ENCODE results near the gene FAM120A. TPM values are rescaled to one million over a fixed set of nuclear protein-coding genes. Genes with fewer than 3 reads are reported as not detected.

The FAM120A gene
- total RNA-seq, 1 donor from 2014 or later: 59.3 TPM

GRCh38 chr9:93461821-93462220 lies 10.3 kb downstream of the FAM120A start:
- Mint-ChIP-seq H3K9me3 (ENCODE audit: low read depth) (no peaks in the 10 kb centered on the region), H3K4me3 (ENCODE audit: low read depth) (no peak overlapping the region), H3K27me3 (no peaks in the 10 kb centered on the region), H3K27ac (no peak overlapping the region), H3K36me3 (ENCODE audit: insufficient read depth) (no peaks in the 10 kb centered on the region), H3K4me1 (ENCODE audit: low read depth) (peaks cover 15% of the 10 kb centered on the region)
- no peak for TF ChIP-seq CTCF (IDR thresholded peaks at IDR 0.05; ENCODE audit: unreplicated experiment)
- DNase-seq (ENCODE audit: low spot score, unreplicated experiment): no peak

- H3K4me3 Mint-ChIP-seq (ENCODE audit: low read depth): no peak overlapping the region
- no peak for TF ChIP-seq CTCF (IDR thresholded peaks at IDR 0.05; ENCODE audit: unreplicated experiment)
- H3K9me3 Mint-ChIP-seq (ENCODE audit: low read depth): no peaks in the 10 kb centered on the region
- H3K4me1 Mint-ChIP-seq (ENCODE audit: low read depth): peaks cover 26% of the 10 kb centered on the region
- DNase-seq (ENCODE audit: low spot score, unreplicated experiment): no peak
- no peak overlapping the region for H3K27ac Mint-ChIP-seq
- no peaks in the 10 kb centered on the region for H3K36me3 Mint-ChIP-seq (ENCODE audit: insufficient read depth)
- no peaks in the 10 kb centered on the region for H3K27me3 Mint-ChIP-seq
Measured at GRCh38 chr9:93463638-93464248, 12.3 kb downstream of the FAM120A start.

GRCh38 chr9:93464395-93464794 lies 12.9 kb downstream of the FAM120A start:
- Mint-ChIP-seq H3K27ac (peak overlapping the region; percentile 63), H3K4me3 (ENCODE audit: low read depth) (no peak overlapping the region), H3K36me3 (ENCODE audit: insufficient read depth) (no peaks in the 10 kb centered on the region), H3K9me3 (ENCODE audit: low read depth) (no peaks in the 10 kb centered on the region), H3K4me1 (ENCODE audit: low read depth) (peaks cover 21% of the 10 kb centered on the region), H3K27me3 (no peaks in the 10 kb centered on the region)
- DNase-seq (ENCODE audit: low spot score, unreplicated experiment): no peak
- TF ChIP-seq CTCF (IDR thresholded peaks at IDR 0.05; ENCODE audit: unreplicated experiment): no peak

- no peaks in the 10 kb centered on the region for H3K9me3 Mint-ChIP-seq (ENCODE audit: low read depth)
- peaks cover 19% of the 10 kb centered on the region for H3K4me1 Mint-ChIP-seq (ENCODE audit: low read depth)
- H3K27me3 Mint-ChIP-seq: no peaks in the 10 kb centered on the region
- no peaks in the 10 kb centered on the region for H3K36me3 Mint-ChIP-seq (ENCODE audit: insufficient read depth)
- DNase-seq (ENCODE audit: low spot score, unreplicated experiment): no peak
- no peak overlapping the region for H3K4me3 Mint-ChIP-seq (ENCODE audit: low read depth)
- peak overlapping the region; percentile 63 for H3K27ac Mint-ChIP-seq
- TF ChIP-seq CTCF (IDR thresholded peaks at IDR 0.05; ENCODE audit: unreplicated experiment): no peak
Measured at GRCh38 chr9:93464876-93465275, 13.4 kb downstream of the FAM120A start.

GRCh38 chr9:93465855-93466254 lies 14.4 kb downstream of the FAM120A start:
- no peak for DNase-seq (ENCODE audit: low spot score, unreplicated experiment)
- TF ChIP-seq CTCF (IDR thresholded peaks at IDR 0.05; ENCODE audit: unreplicated experiment): no peak
- no peak overlapping the region for H3K4me3 Mint-ChIP-seq (ENCODE audit: low read depth)
- peaks cover 25% of the 10 kb centered on the region for H3K4me1 Mint-ChIP-seq (ENCODE audit: low read depth)
- no peak overlapping the region for H3K27ac Mint-ChIP-seq
- H3K36me3 Mint-ChIP-seq (ENCODE audit: insufficient read depth): peaks cover 3% of the 10 kb centered on the region
- H3K9me3 Mint-ChIP-seq (ENCODE audit: low read depth): no peaks in the 10 kb centered on the region
- no peaks in the 10 kb centered on the region for H3K27me3 Mint-ChIP-seq

Measured in progenitor cell of endocrine pancreas (in vitro differentiated cells).